K562 (cell line): ENCODE measurements around the gene VGLL4. TPM values are rescaled to one million over a fixed set of nuclear protein-coding genes. Genes with fewer than 3 reads are reported as not detected.

ENCODE experiments used
- ATAC-seq: fragments of 200-7000 bp; cut with Tn5 transposase; 3 replicates; pipeline ENCODE4 v1.9.1; 2020; ENCODE audit warnings: moderate library complexity
- BruUV-seq: library from RNA; stranded (reverse); fragments of 400-500 nt; replicated peaks from 2 replicates; lab custom pipeline; 2021; lab: Mats Ljungman, UMichigan
- CTCF ChIA-PET: fragments of 300-600 bp; formaldehyde crosslinking; extraction: SDS; loops from one replicate; lab custom pipeline; 2021; ENCODE audit warnings: low intra/inter-chr PET ratio; lab: Yijun Ruan, JAX
- POLR2A ChIA-PET: fragments of 300-600, 350-650 bp; sonication (Branson Sonifier 250); formaldehyde crosslinking; extraction: SDS; loops from one replicate; lab custom pipeline; 2021; ENCODE audit warnings: antibody characterized with exemption, inconsistent platforms; lab: Yijun Ruan, JAX
- DNase-seq, 4 experiments: peaks; one replicate each; pipeline versions ENCODE4 v3.0.0 to v3.0.0-alpha.2; 2011 to 2018; ENCODE audit warnings: low spot score in 3 of 4, mixed read lengths in 3 of 4; ENCODE audit errors: extremely low read depth in 1 of 4
- FAIRE-seq: peaks from 2 replicates; lab custom pipeline; 2011; peaks lifted over from hg19 to GRCh38; lab: Jason Lieb, UNC
- H2AFZ ChIP-seq: 2 replicates; pipeline ENCODE4 v1.6.0; 2011; ENCODE audit warnings: low read depth, low read length, control low read depth, inconsistent platforms
- H3K27ac ChIP-seq: fragments of 200-600 bp; 3 replicates; pipeline ENCODE4 v1.8.0; 2011; ENCODE audit warnings: low read depth, mild to moderate bottlenecking, control low read depth, inconsistent platforms, low read length, moderate library complexity, mixed read lengths; ENCODE audit errors: extremely low read depth
- H3K27me3 ChIP-seq, 2 experiments: fragments of 300-600 bp in 1 of 2; 2 replicates in 1 of 2; 3 replicates in 1 of 2; pipeline versions ENCODE4 v1.6.0 to v1.8.0; 2011; ENCODE audit warnings: inconsistent platforms in 2 of 2, low read length in 2 of 2, mild to moderate bottlenecking in 1 of 2, mixed read lengths in 1 of 2, moderate library complexity in 1 of 2; ENCODE audit not compliant: control insufficient read depth in 2 of 2, insufficient read depth in 2 of 2
- H3K36me3 ChIP-seq: fragments of 300-600 bp; 3 replicates; pipeline ENCODE4 v1.8.0; 2011; ENCODE audit warnings: mild to moderate bottlenecking, low read length, inconsistent platforms; ENCODE audit not compliant: control insufficient read depth, insufficient read depth
- H3K4me1 ChIP-seq, 2 experiments: fragments of 200-600 bp in 1 of 2; replicated peaks in 1 of 2; 2 replicates in 1 of 2; 3 replicates in 1 of 2; pipeline versions ENCODE4 v1.5.1 to v1.8.0; 2011; ENCODE audit warnings: inconsistent platforms in 2 of 2, low read length in 2 of 2, mild to moderate bottlenecking in 1 of 2, mixed read lengths in 1 of 2, moderate library complexity in 1 of 2; ENCODE audit not compliant: control insufficient read depth in 2 of 2, insufficient read depth in 2 of 2
- H3K4me2 ChIP-seq: 2 replicates; pipeline ENCODE4 v1.6.1; 2011; ENCODE audit warnings: low read length, control low read depth, inconsistent platforms, mixed read lengths; ENCODE audit not compliant: insufficient read depth
- H3K4me3 ChIP-seq: fragments of 200-600 bp; sonication (generic), shearing (Covaris generic); 2 replicates; pipeline ENCODE4 v1.5.1; 2016; ENCODE audit warnings: control low read depth, inconsistent platforms
- H3K79me2 ChIP-seq: fragments of 200-600 bp; 3 replicates; pipeline ENCODE4 v1.8.0; 2011; ENCODE audit warnings: low read length, inconsistent platforms; ENCODE audit not compliant: control insufficient read depth, insufficient read depth
- H3K9ac ChIP-seq, 2 experiments: 2 replicates each; pipeline versions ENCODE4 v1.6.0 to v1.6.1; 2011; ENCODE audit warnings: low read depth in 2 of 2, low read length in 2 of 2, control low read depth in 1 of 2, inconsistent platforms in 1 of 2, mild to moderate bottlenecking in 1 of 2, mixed read lengths in 1 of 2; ENCODE audit not compliant: insufficient read depth in 1 of 2
- H3K9me1 ChIP-seq: one replicate; pipeline ENCODE4 v1.6.0; 2011; ENCODE audit warnings: inconsistent platforms, mild to moderate bottlenecking, low read length, moderate library complexity; ENCODE audit not compliant: control insufficient read depth, insufficient read depth
- H3K9me3 ChIP-seq: replicated peaks from 2 replicates; pipeline ENCODE4 v1.5.1; 2011; ENCODE audit warnings: low read depth, low read length, inconsistent platforms; ENCODE audit not compliant: control insufficient read depth, insufficient read depth
- H4K20me1 ChIP-seq: replicated peaks from 2 replicates; pipeline ENCODE4 v1.6.1; 2011; ENCODE audit warnings: low read length, inconsistent platforms, mixed read lengths; ENCODE audit not compliant: control insufficient read depth, insufficient read depth
- ARHGAP35 ChIP-seq: fragments of 450-650 bp; IDR thresholded peaks from 2 replicates; pipeline ENCODE4 v1.6.1; 2018; ENCODE audit not compliant: partially characterized antibody
- CREB1 ChIP-seq, 2 experiments: sonication (generic) in 1 of 2; formaldehyde crosslinking in 1 of 2; IDR thresholded peaks; 2 replicates each; pipeline versions ENCODE4 v1.6.1 to v1.8.0; 2012 to 2022; ENCODE audit warnings: inconsistent platforms in 1 of 2, mild to moderate bottlenecking in 1 of 2, missing genetic modification reagents in 1 of 2, moderate library complexity in 1 of 2
- E2F5 ChIP-seq: sonication (generic); formaldehyde crosslinking; IDR thresholded peaks from 2 replicates; pipeline ENCODE4 v1.8.0; 2022; ENCODE audit warnings: mild to moderate bottlenecking, missing genetic modification reagents
- HMG20B ChIP-seq: fragments of 250-450 bp; sonication (Bioruptor Pico); IDR thresholded peaks from 2 replicates; pipeline ENCODE4 v1.5.0; 2021; ENCODE audit warnings: mild to moderate bottlenecking
- PCBP2 ChIP-seq: fragments of 200-400 bp; formaldehyde crosslinking; IDR thresholded peaks from 2 replicates; pipeline ENCODE4 v1.6.1; 2018; ENCODE audit warnings: low read length, low read depth, mild to moderate bottlenecking, moderate library complexity; ENCODE audit not compliant: poor library complexity, severe bottlenecking
- POLR3G ChIP-seq: IDR thresholded peaks from 2 replicates; pipeline ENCODE4 v1.6.1; 2011; ENCODE audit not compliant: insufficient read length, insufficient replicate concordance; ENCODE audit errors: extremely low read depth
- RFX7 ChIP-seq: fragments of 250-450 bp; sonication (Bioruptor Pico); IDR thresholded peaks from 2 replicates; pipeline ENCODE4 v1.5.1; 2021; ENCODE audit warnings: mild to moderate bottlenecking
- SAFB2 ChIP-seq: fragments of 200-400 bp; formaldehyde crosslinking; IDR thresholded peaks from 2 replicates; pipeline ENCODE4 v1.6.1; 2018; ENCODE audit warnings: borderline replicate concordance, low read length, low read depth, moderate library complexity; ENCODE audit not compliant: severe bottlenecking
- ZBED1 ChIP-seq: IDR thresholded peaks from 2 replicates; pipeline ENCODE4 v1.6.1; 2014
- ZKSCAN3 ChIP-seq: fragments of 250-450 bp; sonication (Bioruptor Pico); IDR thresholded peaks from 2 replicates; pipeline ENCODE4 v1.4.0; 2020
- ZNF239 ChIP-seq: fragments of 250-450 bp; sonication (Bioruptor Pico); IDR thresholded peaks from 2 replicates; pipeline ENCODE4 v1.4.0; 2020; ENCODE audit warnings: mild to moderate bottlenecking
- ZNF444 ChIP-seq: fragments of 250-450 bp; sonication (Bioruptor Pico); IDR thresholded peaks from 2 replicates; pipeline ENCODE4 v1.4.0; 2020; ENCODE audit warnings: mild to moderate bottlenecking, moderate library complexity
- WGBS: fragments of 100-300 bp; shearing (Covaris generic); methylation state at CpG from one replicate; pipeline ENCODE4 v1.1.6; 2016; ENCODE audit warnings: low coverage, mixed read lengths; ENCODE audit not compliant: insufficient coverage; ENCODE audit errors: missing lambda C conversion rate; 5-methylcytosine and 5-hydroxymethylcytosine counted together
- in situ Hi-C: fragments of 300-500 bp; cut with MboI; formaldehyde crosslinking; loops from 4 replicates; pipeline ENCODE4 v1.15.0; 2018; ENCODE audit warnings: inconsistent platforms, mixed read lengths
- intact Hi-C: fragments of 100-400 bp; cut with micrococcal nuclease; formaldehyde crosslinking; loops from 2 replicates; pipeline ENCODE4 v1.14.2; 2022
- polyA plus RNA-seq, 8 experiments: library from polyadenylated mRNA; depleted of rRNA in 4 of 8; stranded (reverse) in 5 of 8; unstranded in 3 of 8; fragments of >200 nt; fragmentation: Nextera tagmentation in 2 of 8; fragmentation: Illumina TruSeq in 1 of 8; extraction: Ambion mirVana in 2 of 8; extraction: Trizol in 1 of 8; gene quantifications; 2 replicates each; pipeline versions ENCODE4 v1.2.1 to v1.2.3, GENCODE V29; 2011 to 2014; ENCODE audit warnings: inconsistent platforms in 1 of 8, missing spikeins in 1 of 8
- total RNA-seq, 7 experiments: library from RNA; depleted of rRNA in 6 of 7; stranded (reverse); fragments of >200 nt in 6 of 7; fragmentation: Illumina TruSeq in 2 of 7; extraction: Trizol in 2 of 7; gene quantifications; 2 replicates each; pipeline versions ENCODE4 v1.2.1 to v1.2.3, GENCODE V29; 2011 to 2021; ENCODE audit warnings: low replicate concordance in 1 of 7
- TF ChIP-seq, protein P1 (sequence below), 2 experiments: fragments of 450-650 bp in 1 of 2; sonication (generic) in 1 of 2; formaldehyde crosslinking; conservative IDR thresholded peaks; 2 replicates each; pipeline versions ENCODE4 v1.4.0 to v1.8.1; 2020 to 2022; ENCODE audit warnings: mild to moderate bottlenecking in 1 of 2, missing genetic modification reagents in 1 of 2
- TF ChIP-seq, protein P2 (sequence below): sonication (generic); formaldehyde crosslinking; IDR thresholded peaks from 2 replicates; pipeline ENCODE4 v1.8.0; 2023; ENCODE audit warnings: mild to moderate bottlenecking, missing genetic modification reagents
- TF ChIP-seq, protein P3 (sequence below): fragments of 250-450 bp; sonication (Bioruptor Pico); IDR thresholded peaks from 2 replicates; pipeline ENCODE4 v1.5.0; 2021

The VGLL4 gene
- total and polyA plus RNA-seq, 9 of the 15 experiments (the other 6 are each of a cell fraction or from before 2014, with no cell fraction given): 0.27 to 10.9 (median 8.6) TPM

GRCh38 chr3:11626084-11626463 is 17.6 kb downstream of the VGLL4 start:
- Histone ChIP-seq H3K9me1 (no peaks in the 10 kb centered on the region), H4K20me1 (no peaks in the 10 kb centered on the region; the same call in none of the 2 replicates), H3K4me2 (no peak overlapping the region), H2AFZ (no peak overlapping the region), H3K79me2 (peaks cover 33% of the 10 kb centered on the region), H3K4me1 (no peaks in the 10 kb centered on the region; a peak in 2 of 5 replicates), H3K36me3 (no peaks in the 10 kb centered on the region), H3K4me3 (no peak overlapping the region), H3K9me3 (no peaks in the 10 kb centered on the region), H3K27ac (no peak overlapping the region), H3K9ac (no peak overlapping the region), H3K27me3 (no peaks in the 10 kb centered on the region)
- DNase-seq (no peak), ATAC-seq (no peak), FAIRE-seq (no peak)
- BruUV-seq: no TSS peak
- intact Hi-C loops: no loop called here
- POLR2A ChIA-PET: interaction anchor here (0.7 to 1.7 kb wide), 4 partner anchors 10 to 53 kb away, joined by 3 to 9 read pairs (median 4); no protein-coding TSS in a partner anchor
- CTCF ChIA-PET: no interaction called here
- WGBS: 8% methylated on average over 2 of the region's 2 CpGs
- in situ Hi-C loops: no loop called here
- TF ChIP-seq RFX7 (no peak), ZKSCAN3 (CRISPR knock-in tag) (no peak), PCBP2 (no peak), ZNF444 (CRISPR knock-in tag) (no peak), HMG20B (CRISPR knock-in tag) (no peak), ARHGAP35 (no peak), SAFB2 (no peak), POLR3G (no peak), E2F5 (CRISPR knock-in tag) (no peak), ZBED1 (no peak), ZNF239 (CRISPR knock-in tag) (no peak), CREB1 (IDR thresholded peaks at IDR 0.05) (no peak), CREB1 (CRISPR knock-in tag; IDR thresholded peaks at IDR 0.05) (no peak)
- TF ChIP-seq, protein P1, sequence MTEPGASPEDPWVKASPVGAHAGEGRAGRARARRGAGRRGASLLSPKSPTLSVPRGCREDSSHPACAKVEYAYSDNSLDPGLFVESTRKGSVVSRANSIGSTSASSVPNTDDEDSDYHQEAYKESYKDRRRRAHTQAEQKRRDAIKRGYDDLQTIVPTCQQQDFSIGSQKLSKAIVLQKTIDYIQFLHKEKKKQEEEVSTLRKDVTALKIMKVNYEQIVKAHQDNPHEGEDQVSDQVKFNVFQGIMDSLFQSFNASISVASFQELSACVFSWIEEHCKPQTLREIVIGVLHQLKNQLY (CRISPR knock-in tag; conservative IDR thresholded peaks at IDR 0.05): no peak
- TF ChIP-seq, protein P2, sequence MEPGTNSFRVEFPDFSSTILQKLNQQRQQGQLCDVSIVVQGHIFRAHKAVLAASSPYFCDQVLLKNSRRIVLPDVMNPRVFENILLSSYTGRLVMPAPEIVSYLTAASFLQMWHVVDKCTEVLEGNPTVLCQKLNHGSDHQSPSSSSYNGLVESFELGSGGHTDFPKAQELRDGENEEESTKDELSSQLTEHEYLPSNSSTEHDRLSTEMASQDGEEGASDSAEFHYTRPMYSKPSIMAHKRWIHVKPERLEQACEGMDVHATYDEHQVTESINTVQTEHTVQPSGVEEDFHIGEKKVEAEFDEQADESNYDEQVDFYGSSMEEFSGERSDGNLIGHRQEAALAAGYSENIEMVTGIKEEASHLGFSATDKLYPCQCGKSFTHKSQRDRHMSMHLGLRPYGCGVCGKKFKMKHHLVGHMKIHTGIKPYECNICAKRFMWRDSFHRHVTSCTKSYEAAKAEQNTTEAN (CRISPR knock-in tag): no peak
- TF ChIP-seq, protein P3, sequence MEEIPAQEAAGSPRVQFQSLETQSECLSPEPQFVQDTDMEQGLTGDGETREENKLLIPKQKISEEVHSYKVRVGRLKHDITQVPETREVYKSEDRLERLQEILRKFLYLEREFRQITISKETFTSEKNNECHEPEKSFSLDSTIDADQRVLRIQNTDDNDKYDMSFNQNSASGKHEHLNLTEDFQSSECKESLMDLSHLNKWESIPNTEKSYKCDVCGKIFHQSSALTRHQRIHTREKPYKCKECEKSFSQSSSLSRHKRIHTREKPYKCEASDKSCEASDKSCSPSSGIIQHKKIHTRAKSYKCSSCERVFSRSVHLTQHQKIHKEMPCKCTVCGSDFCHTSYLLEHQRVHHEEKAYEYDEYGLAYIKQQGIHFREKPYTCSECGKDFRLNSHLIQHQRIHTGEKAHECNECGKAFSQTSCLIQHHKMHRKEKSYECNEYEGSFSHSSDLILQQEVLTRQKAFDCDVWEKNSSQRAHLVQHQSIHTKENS: no peak
